ENCODE results near the gene SORBS2. TPM values are rescaled to one million over a fixed set of nuclear protein-coding genes. Genes with fewer than 3 reads are reported as not detected.

Gene SORBS2
- total RNA-seq, 1 experiment from 2014 or later, result 0.34 TPM

DNA sequence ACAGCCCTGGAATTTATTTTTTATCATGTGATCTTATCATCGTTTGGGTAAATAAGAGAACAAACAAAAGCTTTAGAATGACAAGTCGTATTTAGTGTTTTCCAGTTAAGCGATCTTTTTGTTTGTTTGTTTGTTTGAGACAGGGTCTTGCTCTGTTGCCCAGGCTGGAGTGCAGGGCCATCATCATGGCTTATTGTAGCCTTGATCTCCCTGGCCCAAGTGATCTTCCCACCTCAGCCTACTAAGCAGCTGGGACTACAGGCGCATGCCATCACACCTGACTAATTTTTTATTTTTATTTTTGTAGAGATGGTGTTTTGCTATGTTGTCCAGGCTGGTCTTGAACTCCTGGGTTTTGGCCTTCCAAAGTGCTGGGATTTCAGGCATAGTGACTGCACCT lies 219.6 kb downstream of the SORBS2 start (continued):
- TF ChIP-seq ZFX (IDR thresholded peaks at IDR 0.05), result no peak
- TF ChIP-seq ZNF274 (IDR thresholded peaks at IDR 0.05; ENCODE audit: low read depth, low read length), result no peak
- TF ChIP-seq SP1 (IDR thresholded peaks at IDR 0.05; ENCODE audit: low read depth), result no peak
- TF ChIP-seq RAD21 (IDR thresholded peaks at IDR 0.05; ENCODE audit: low read depth), result no peak
- no peak for TF ChIP-seq JUND (IDR thresholded peaks at IDR 0.05)
- TF ChIP-seq POLR2A (IDR thresholded peaks at IDR 0.05; ENCODE audit: borderline replicate concordance, extremely low read depth, insufficient read depth, insufficient read length), result no peak
- TF ChIP-seq TCF7L2 (IDR thresholded peaks at IDR 0.05; ENCODE audit: borderline replicate concordance, extremely low read depth, insufficient read depth, insufficient read length), result no peak
- TF ChIP-seq POLR2AphosphoS5 (IDR thresholded peaks at IDR 0.05; ENCODE audit: low read depth, low read length), result no peak
- TF ChIP-seq YY1 (IDR thresholded peaks at IDR 0.05; ENCODE audit: extremely low read depth, insufficient replicate concordance, low read depth, low read length), result no peak

- Histone ChIP-seq H3K79me2 (ENCODE audit: insufficient read depth, low read length) (no peaks in the 10 kb centered on the region), H3K9me2 (ENCODE audit: insufficient read depth) (no peaks in the 10 kb centered on the region), H4K20me1 (ENCODE audit: insufficient read depth) (no peaks in the 10 kb centered on the region), H3K36me3 (ENCODE audit: control insufficient read depth in 1 of 2, insufficient read depth in 2 of 2, low read length in 2 of 2) (no peaks in the 10 kb centered on the region), H3K4me1 (ENCODE audit: control insufficient read depth in 1 of 2, insufficient read depth in 2 of 2, low read length in 2 of 2) (peaks cover 6 to 18% of the 10 kb centered on the region in 2 experiments; a peak in 3 of 4 replicates), H3K27me3 (ENCODE audit: insufficient read depth, low read length) (no peaks in the 10 kb centered on the region), H3K9me3 (ENCODE audit: control insufficient read depth in 1 of 2, insufficient read depth in 1 of 2, low read depth in 1 of 2, low read length in 2 of 2) (no peaks in the 10 kb centered on the region), H2AFZ (ENCODE audit: low read depth, low read length, poor library complexity, severe bottlenecking) (peak overlapping the region; percentile 52), H3K4me3 (replicated peaks in 1 of 2; ENCODE audit: low read depth in 1 of 2, low read length in 2 of 2) (no peak overlapping the region), H3K4me2 (ENCODE audit: low read length) (no peak overlapping the region), H3K27ac (ENCODE audit: low read depth, low read length) (no peak overlapping the region), H3K9ac (ENCODE audit: low read length) (no peak overlapping the region)
- POLR2A ChIA-PET, result no interaction called here
- no peak for TF ChIP-seq EGR1 (IDR thresholded peaks at IDR 0.05; ENCODE audit: low read depth)
- no peak for TF ChIP-seq ZNF274 (IDR thresholded peaks at IDR 0.05; ENCODE audit: low read depth, low read length)
- no peak for TF ChIP-seq CTCF (IDR thresholded peaks at IDR 0.05 in 2 of 3, conservative IDR thresholded peaks at IDR 0.05 in 1 of 3; ENCODE audit: borderline replicate concordance in 1 of 3, insufficient read depth in 1 of 3, low read depth in 2 of 3, low read length in 2 of 3)
- no peak for TF ChIP-seq ZFX (IDR thresholded peaks at IDR 0.05)
- TF ChIP-seq POLR2AphosphoS5 (IDR thresholded peaks at IDR 0.05; ENCODE audit: low read depth, low read length), result no peak
- TF ChIP-seq SRF (IDR thresholded peaks at IDR 0.05; ENCODE audit: low read depth), result no peak
- no peak for TF ChIP-seq EZH2 (IDR thresholded peaks at IDR 0.05)
- no peak for TF ChIP-seq EZH2phosphoT487 (IDR thresholded peaks at IDR 0.05; ENCODE audit: borderline replicate concordance)
- TF ChIP-seq POLR2A (IDR thresholded peaks at IDR 0.05; ENCODE audit: borderline replicate concordance, extremely low read depth, insufficient read depth, insufficient read length), result no peak
- no peak for TF ChIP-seq SP1 (IDR thresholded peaks at IDR 0.05; ENCODE audit: low read depth)
- no peak for TF ChIP-seq YY1 (IDR thresholded peaks at IDR 0.05; ENCODE audit: extremely low read depth, insufficient replicate concordance, low read depth, low read length)
- no peak for TF ChIP-seq TCF7L2 (IDR thresholded peaks at IDR 0.05; ENCODE audit: borderline replicate concordance, extremely low read depth, insufficient read depth, insufficient read length)
- no peak for TF ChIP-seq FOSL1 (IDR thresholded peaks at IDR 0.05; ENCODE audit: low read depth)
- TF ChIP-seq ELF1 (IDR thresholded peaks at IDR 0.05; ENCODE audit: borderline replicate concordance, low read depth), result no peak
- no peak for TF ChIP-seq ZBTB33 (IDR thresholded peaks at IDR 0.05; ENCODE audit: extremely low read depth, insufficient replicate concordance, low read length)
- no TSS peak for BruUV-seq (replicated peaks)
- CTCF ChIA-PET, result no interaction called here
- intact Hi-C loops (cut with micrococcal nuclease), result no loop called here
- ATAC-seq (no peak), DNase-seq (ENCODE audit: low read depth, low spot score) (no peak)
- RAD21 ChIA-PET (ENCODE audit: low non-redundant PET in 1 of 2, low total read pairs in 2 of 2, uncharacterized antibody in 2 of 2, unreplicated experiment in 2 of 2), result no interaction called here
Observed at GRCh38 chr4:185591679-185592141, 220.3 kb downstream of the SORBS2 start.
